GM21717 (cell line): Measurements from ENCODE around the gene CYBC1.
"Not testable (repeated sequence)": the region's sequence is repeated elsewhere in the genome, so short reads cannot be mapped to it uniquely, and the experiment has no call there.

Experiments
- ATAC-seq: cut with Tn5 transposase; IDR thresholded peaks from one replicate; pipeline ENCODE4 v1.9.1; 2021; ENCODE audit warnings: mild to moderate bottlenecking, moderate library complexity; ENCODE audit not compliant: unreplicated experiment

Gene CYBC1

GRCh38 chr17:82435601-82436583 is 14.7 kb downstream of the CYBC1 start:
- ATAC-seq: no peak

- no peak for ATAC-seq
These were observed 15.4 kb downstream of the CYBC1 start for GRCh38 chr17:82435103-82435502.

DNA sequence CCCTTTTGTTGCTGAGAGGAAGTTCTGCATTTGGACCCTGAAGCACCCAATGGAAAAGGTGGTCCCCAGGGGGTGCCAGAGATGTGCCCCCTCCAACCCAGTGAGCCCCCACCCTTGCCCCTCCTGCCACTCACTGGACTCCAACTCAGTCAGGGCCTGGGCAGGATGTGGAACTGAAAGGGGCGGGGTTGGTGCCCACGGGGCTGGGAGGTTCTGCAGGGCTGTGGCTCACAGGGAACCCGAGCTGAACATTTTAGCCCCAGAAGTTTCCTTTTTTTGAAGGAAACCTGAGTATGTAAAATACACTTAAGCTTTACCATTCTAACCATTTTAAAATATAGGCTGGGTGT is 16.4 kb downstream of the CYBC1 start:
- ATAC-seq: no peak

- ATAC-seq: no peak
These were observed 16.9 kb downstream of the CYBC1 start for GRCh38 chr17:82433560-82434215.

GRCh38 chr17:82432017-82432416 is 18.5 kb downstream of the CYBC1 start:
- ATAC-seq: no peak

- ATAC-seq: no peak
These were observed 20.7 kb downstream of the CYBC1 start for GRCh38 chr17:82429824-82430223.

GRCh38 chr17:82428546-82428945 is 22.0 kb downstream of the CYBC1 start:
- ATAC-seq: no peak

DNA sequence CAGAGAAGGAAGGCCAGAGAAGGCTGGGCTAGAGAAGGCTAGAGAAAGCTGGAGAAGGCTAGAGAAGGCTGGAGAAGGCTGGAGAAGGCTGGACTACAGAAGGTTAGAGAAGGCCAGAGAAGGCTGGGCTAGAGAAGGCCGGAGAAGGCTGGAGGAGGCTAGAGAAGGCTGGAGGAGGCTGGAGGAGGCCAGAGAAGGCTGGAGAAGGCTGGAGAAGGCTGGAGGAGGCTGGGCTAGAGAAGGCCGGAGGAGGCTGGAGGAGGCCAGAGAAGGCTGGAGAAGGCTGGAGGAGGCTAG is 25.7 kb downstream of the CYBC1 start:
- ATAC-seq: no peak

- no peak for ATAC-seq
These were observed 26.3 kb downstream of the CYBC1 start for GRCh38 chr17:82424001-82424862.

DNA sequence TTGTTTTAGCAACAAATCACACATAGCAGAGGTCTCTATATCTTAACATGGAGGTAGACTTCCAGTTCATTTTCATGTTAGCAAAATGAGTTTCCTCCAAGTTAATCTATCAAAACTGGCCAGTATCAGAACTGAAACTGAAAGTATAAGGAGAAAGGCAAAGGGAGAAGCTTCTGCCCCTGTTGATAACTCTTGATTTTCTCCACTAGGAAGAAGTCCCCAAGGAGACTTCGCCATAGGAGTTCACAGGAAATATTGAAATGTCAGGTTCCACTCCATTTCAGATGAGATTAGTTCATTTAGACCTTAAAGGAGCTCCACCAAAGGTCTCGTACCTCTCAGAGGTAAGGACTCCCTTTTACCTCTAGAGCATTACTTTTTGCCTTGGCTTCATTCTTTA is 31.0 kb downstream of the CYBC1 start:
- no peak for ATAC-seq

DNA sequence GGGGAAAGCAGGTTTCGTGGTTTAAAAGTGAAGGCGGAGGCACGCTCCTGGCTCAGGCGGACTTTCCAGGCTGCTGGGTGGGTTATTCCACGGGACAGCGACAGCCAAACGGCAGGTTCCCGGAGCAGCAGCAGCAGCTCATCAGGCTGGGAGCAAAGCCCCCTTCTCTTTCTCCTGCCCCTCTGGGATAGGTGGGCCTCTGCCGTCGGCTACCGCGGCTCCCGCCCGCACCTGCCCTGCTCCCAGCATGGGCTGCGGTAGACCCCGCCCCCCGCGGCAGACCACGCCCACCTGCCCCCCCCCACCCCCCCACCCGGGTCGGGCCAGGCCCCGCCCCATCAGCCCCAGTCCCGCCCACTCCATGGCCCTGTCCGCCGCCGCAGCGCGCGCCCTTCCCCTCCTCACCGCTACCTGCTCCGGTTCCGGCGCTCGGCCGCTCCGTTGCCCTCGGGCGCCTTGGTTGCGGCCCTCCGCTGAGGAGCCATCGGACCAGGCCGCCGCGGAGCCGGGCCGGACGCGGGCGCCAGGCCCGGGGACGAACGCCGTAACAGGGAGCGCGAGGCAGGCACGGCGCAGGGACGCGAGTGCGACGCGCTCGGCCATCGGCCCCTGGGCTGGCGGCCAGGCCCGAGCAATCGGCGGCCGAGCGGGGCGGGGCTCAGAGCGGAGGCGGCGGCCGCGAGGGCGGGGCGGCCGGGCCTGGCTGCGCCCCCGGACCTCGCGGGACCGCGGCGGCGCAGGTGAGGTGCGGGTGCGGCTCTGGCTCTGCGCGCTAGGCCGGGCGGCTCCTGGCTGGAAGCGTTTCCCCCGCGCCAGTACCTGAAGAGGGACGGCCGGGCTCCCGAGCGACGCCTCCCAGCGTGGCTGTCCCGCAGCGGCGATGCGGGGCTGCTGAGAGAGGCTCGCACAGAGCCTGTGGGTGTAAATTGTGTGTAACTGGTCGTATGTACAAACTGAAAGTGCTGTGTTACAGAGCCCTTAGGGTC is 32.3 kb downstream of the CYBC1 start, which contains the start of the genes HEXD and OGFOD3:
HEXD (plus strand) TSS at position 347 of the 986 bp plus-strand sequence. CDS start 1,453 bp downstream, outside the sequence.
OGFOD3 (minus strand) TSS at position 586 of the 986 bp plus-strand sequence; CDS start at position 485, 101 bp downstream.
- ATAC-seq: peak; percentile 61

DNA sequence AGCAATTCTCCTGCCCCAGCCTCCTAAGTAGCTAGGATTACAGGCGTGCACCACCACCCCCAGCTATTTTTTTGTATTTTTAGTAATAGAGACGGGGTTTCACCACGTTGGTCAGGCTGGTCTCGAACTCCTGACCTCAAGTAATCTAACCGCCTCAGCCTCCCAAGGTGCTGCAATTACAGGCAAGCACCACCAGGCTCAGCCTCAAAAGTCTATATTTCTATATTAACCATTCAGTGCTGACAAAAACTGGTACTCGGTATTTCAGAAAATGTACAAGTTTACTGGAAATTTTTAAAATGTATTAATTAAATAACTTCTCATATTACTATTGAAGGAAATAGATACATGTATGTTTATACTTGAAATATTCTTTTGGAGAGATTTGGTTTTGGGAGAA is 33.8 kb downstream of the CYBC1 start:
- ATAC-seq: no peak

- no peak for ATAC-seq
These were observed 34.3 kb downstream of the CYBC1 start for GRCh38 chr17:82416264-82416663.

DNA sequence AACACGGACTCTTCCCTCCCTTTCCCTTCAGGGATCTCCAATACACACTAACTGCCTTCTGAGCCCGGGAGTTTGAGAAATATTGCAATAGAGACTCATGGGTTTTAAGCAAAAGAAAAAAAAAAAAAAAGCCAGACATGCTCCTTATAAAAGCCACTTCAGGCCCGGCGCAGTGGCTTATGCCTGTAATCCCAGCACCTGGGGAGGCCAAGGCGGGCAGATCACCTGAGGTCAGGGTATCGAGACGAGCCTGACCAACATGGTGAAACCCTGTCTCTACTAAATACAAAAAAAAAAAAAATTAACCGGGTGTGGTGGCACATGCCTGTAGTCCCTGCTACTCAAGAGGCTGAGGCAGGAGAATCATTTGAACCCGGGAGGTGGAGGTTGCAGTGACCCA is 34.8 kb downstream of the CYBC1 start:
- ATAC-seq: no peak

DNA sequence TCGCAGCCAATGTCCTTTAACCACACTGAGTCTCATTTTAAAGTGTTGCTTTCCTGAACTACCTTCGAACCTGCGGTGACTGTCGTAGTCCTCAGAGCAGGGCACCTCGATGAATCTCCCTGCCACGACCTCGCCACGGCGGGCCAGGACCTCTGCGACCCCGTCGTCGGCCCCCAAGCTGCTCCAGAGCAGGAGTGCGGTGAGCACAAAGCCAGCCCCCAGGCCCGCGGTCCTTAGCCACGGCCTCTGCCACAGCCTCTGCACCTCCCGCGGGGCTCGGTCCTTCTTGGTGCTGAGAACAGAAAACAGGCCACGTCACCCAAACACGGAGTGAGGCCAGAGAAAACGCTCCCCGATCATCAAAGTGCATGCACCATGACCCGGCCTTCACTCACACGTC is 35.2 kb downstream of the CYBC1 start:
- ATAC-seq: no peak

DNA sequence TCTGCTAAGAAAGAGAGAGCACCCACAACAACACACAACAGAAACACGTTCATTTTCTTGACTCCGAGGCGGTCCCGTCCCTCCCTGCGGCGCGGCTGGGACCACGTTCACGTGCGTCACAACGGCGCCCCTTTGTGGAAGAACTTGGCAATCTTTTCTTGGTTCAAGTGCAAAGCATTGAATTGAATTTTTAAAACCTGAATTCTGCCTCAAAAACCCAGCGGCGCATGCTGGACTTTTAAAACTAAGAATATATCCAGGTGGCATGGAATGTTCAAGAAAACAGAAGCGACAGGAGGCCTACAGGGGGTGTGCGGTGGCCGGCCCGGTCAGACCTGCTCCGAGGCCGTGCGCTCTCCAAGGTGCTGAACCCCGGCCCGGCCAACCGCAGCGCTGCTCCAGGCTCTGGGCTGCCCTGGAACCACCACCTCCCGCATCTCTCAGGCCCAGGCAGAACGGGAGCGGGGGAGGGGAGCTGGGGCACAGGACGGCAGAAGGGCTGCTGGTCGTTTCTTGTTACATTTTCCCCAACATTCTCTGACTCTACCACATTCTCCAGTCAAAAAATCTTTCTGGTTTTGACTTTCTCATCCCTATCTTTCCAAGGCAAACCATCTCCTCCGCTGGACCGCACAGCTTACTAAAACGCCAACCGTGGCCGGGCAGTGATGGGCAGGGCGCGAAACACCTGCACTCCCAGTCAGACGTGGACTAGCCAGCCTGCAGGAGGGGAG is 35.8 kb downstream of the CYBC1 start:
- no peak for ATAC-seq

GRCh38 chr17:82412535-82413520 is 37.7 kb downstream of the CYBC1 start:
- no peak for ATAC-seq

DNA sequence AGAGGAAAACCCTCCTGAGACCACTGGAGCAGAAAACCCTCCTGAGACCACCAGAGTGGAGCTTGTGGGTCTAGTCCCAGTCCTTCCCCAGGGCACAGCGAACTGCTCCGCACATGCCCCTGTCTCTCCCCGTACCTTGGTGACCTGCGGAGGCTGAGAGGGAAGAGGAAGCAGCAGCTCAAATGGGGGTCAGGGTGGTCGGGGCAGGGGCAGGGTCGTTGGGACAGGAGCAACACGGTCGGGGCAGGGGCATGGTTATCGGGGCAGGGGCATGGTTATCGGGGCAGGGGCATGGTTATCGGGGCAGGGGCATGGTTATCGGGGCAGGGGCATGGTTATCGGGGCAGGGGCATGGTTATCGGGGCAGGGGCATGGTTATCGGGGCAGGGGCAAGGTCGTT is 38.5 kb downstream of the CYBC1 start:
- ATAC-seq: not testable (repeated sequence)
